NCI-H1105 treated with DMSO at 0.1 percent for 48 hours (cell line): ENCODE results near the gene CARS1.

Experiments used
- DNase-seq: peaks from one replicate; lab custom pipeline; 2025; lab: John Stamatoyannopoulos, UW

Gene CARS1

GRCh38 chr11:3060436-3061025 is 3.3 kb upstream of the CARS1 start:
- no peak for DNase-seq

- DNase-seq, result no peak
Measured at GRCh38 chr11:3058753-3059664, 1.8 kb upstream of the CARS1 start.

GRCh38 chr11:3056296-3057068 is 741 bp downstream of the CARS1 start:
- DNase-seq, result peak; percentile 39

- DNase-seq, result no peak
Measured at GRCh38 chr11:3055891-3056290, 1.3 kb downstream of the CARS1 start.

GRCh38 chr11:3052567-3052966 is 4.7 kb downstream of the CARS1 start:
- peak; percentile 78 for DNase-seq

- DNase-seq, result peak; percentile 98
Measured at GRCh38 chr11:3052109-3052479, 5.1 kb downstream of the CARS1 start.

GRCh38 chr11:3051196-3052108 is 5.8 kb downstream of the CARS1 start:
- DNase-seq, result peak; percentile 58

GRCh38 chr11:3050386-3051195 is 6.6 kb downstream of the CARS1 start:
- no peak for DNase-seq

GRCh38 chr11:3049430-3050243 is 7.6 kb downstream of the CARS1 start:
- DNase-seq, result no peak

GRCh38 chr11:3047637-3048036 is 9.6 kb downstream of the CARS1 start:
- DNase-seq, result no peak

- no peak for DNase-seq
Measured at GRCh38 chr11:3046641-3047040, 10.6 kb downstream of the CARS1 start.

GRCh38 chr11:3046190-3046589 is 11.0 kb downstream of the CARS1 start:
- no peak for DNase-seq

GRCh38 chr11:3044915-3045314 is 12.3 kb downstream of the CARS1 start:
- no peak for DNase-seq

GRCh38 chr11:3044004-3044403 is 13.2 kb downstream of the CARS1 start:
- no peak for DNase-seq

- DNase-seq, result no peak
Measured at GRCh38 chr11:3043315-3043871, 13.8 kb downstream of the CARS1 start.

GRCh38 chr11:3042496-3043314 is 14.5 kb downstream of the CARS1 start:
- DNase-seq, result no peak

- DNase-seq, result no peak
Measured at GRCh38 chr11:3041699-3042441, 15.4 kb downstream of the CARS1 start.

- DNase-seq, result no peak
Measured at GRCh38 chr11:3040881-3041280, 16.3 kb downstream of the CARS1 start.
